Measurements from ENCODE around the gene TMEM256.

The TMEM256 gene

GRCh38 chr17:7444682-7445618 lies 41.1 kb upstream of the TMEM256 start, which contains the start of gene CHRNB1:
CHRNB1 (plus strand) TSS chr17:7445061; CDS start chr17:7445128, 67 bp downstream.
- H3K27me3 ChIP-seq (ENCODE audit: control insufficient read depth in 1 of 2, insufficient read depth in 1 of 2, low read length in 2 of 2): peaks cover 39 to 56% of the 10 kb centered on the region in 2 experiments
- H3K23ac ChIP-seq (ENCODE audit: low read length in 2 of 2): peak within 1 kb of the TSS in 1 of 2 experiments; percentile 91
- H2BK5ac ChIP-seq (ENCODE audit: low read depth, low read length, poor library complexity, severe bottlenecking): no peak within 1 kb of the TSS
- H3K4ac ChIP-seq (ENCODE audit: low read depth in 1 of 2, low read length in 2 of 2): no peak within 1 kb of the TSS
- H3K27ac ChIP-seq (ENCODE audit: low read length, poor library complexity, severe bottlenecking): no peak within 1 kb of the TSS
- H2AK5ac ChIP-seq (ENCODE audit: low read length, severe bottlenecking): no peak within 1 kb of the TSS
- peaks cover 25% of the 10 kb centered on the region for H3K4me1 ChIP-seq (ENCODE audit: control insufficient read depth, insufficient read depth, low read depth, low read length)
- peak within 1 kb of the TSS; percentile 84 for H3K4me2 ChIP-seq (ENCODE audit: low read length, poor library complexity, severe bottlenecking)
- peak; percentile 57 for DNase-seq
- H3K9me3 ChIP-seq (ENCODE audit: control insufficient read depth, low read length): no peaks in the 10 kb centered on the region
- no peak within 1 kb of the TSS for H3K14ac ChIP-seq (ENCODE audit: low read length in 2 of 2)
- no peak within 1 kb of the TSS for H4K91ac ChIP-seq (ENCODE audit: low read length)
- H2BK120ac ChIP-seq (ENCODE audit: low read depth, low read length): no peak within 1 kb of the TSS
- H3K4me3 ChIP-seq (ENCODE audit: insufficient read depth in 1 of 2, low read depth in 1 of 2, low read length in 2 of 2): peak within 1 kb of the TSS; percentile 58 to 67
- H3K36me3 ChIP-seq (ENCODE audit: control insufficient read depth in 1 of 2, insufficient read depth in 2 of 2, low read depth in 1 of 2, low read length in 2 of 2): no peaks in the 10 kb centered on the region
- peak within 1 kb of the TSS; percentile 78 for H2AFZ ChIP-seq (ENCODE audit: low read depth, low read length)
- peak within 1 kb of the TSS in 1 of 2 experiments; percentile 11 for H2BK12ac ChIP-seq (ENCODE audit: low read length in 2 of 2)
- 3% methylated on average over 51 of the region's 51 CpGs for WGBS
- peak within 1 kb of the TSS; percentile 40 for H4K8ac ChIP-seq (ENCODE audit: low read length)
- H3K79me1 ChIP-seq (replicated peaks; ENCODE audit: low read length, poor library complexity, severe bottlenecking): no peaks in the 10 kb centered on the region
- peak within 1 kb of the TSS; percentile 41 for H3K9ac ChIP-seq (ENCODE audit: low read length)
- H3K18ac ChIP-seq (ENCODE audit: low read depth in 1 of 2, low read length in 2 of 2): peak within 1 kb of the TSS; percentile 34 to 71
- no peak within 1 kb of the TSS for H2BK15ac ChIP-seq (ENCODE audit: low read depth, poor library complexity, severe bottlenecking)

GRCh38 chr17:7443499-7444485 lies 39.9 kb upstream of the TMEM256 start:
- H2BK5ac ChIP-seq (ENCODE audit: low read depth, low read length, poor library complexity, severe bottlenecking): no peak overlapping the region
- no peaks in the 10 kb centered on the region for H3K36me3 ChIP-seq (ENCODE audit: control insufficient read depth in 1 of 2, insufficient read depth in 2 of 2, low read depth in 1 of 2, low read length in 2 of 2)
- H3K18ac ChIP-seq (ENCODE audit: low read depth in 1 of 2, low read length in 2 of 2): no peak overlapping the region
- peaks cover 33% of the 10 kb centered on the region for H3K4me1 ChIP-seq (ENCODE audit: control insufficient read depth, insufficient read depth, low read depth, low read length)
- H3K27ac ChIP-seq (ENCODE audit: low read length, poor library complexity, severe bottlenecking): no peak overlapping the region
- H3K9ac ChIP-seq (ENCODE audit: low read length): no peak overlapping the region
- H3K9me3 ChIP-seq (ENCODE audit: control insufficient read depth, low read length): no peaks in the 10 kb centered on the region
- H2BK15ac ChIP-seq (ENCODE audit: low read depth, poor library complexity, severe bottlenecking): peak overlapping the region; percentile 65
- H3K4me2 ChIP-seq (ENCODE audit: low read length, poor library complexity, severe bottlenecking): no peak overlapping the region
- no peak overlapping the region for H2AK5ac ChIP-seq (ENCODE audit: low read length, severe bottlenecking)
- H3K4ac ChIP-seq (ENCODE audit: low read depth in 1 of 2, low read length in 2 of 2): no peak overlapping the region
- H3K23ac ChIP-seq (ENCODE audit: low read length in 2 of 2): no peak overlapping the region
- H3K79me1 ChIP-seq (replicated peaks; ENCODE audit: low read length, poor library complexity, severe bottlenecking): peaks cover 1% of the 10 kb centered on the region
- H3K14ac ChIP-seq (ENCODE audit: low read length in 2 of 2): no peak overlapping the region
- peak overlapping the region; percentile 19 for H4K8ac ChIP-seq (ENCODE audit: low read length)
- H2BK120ac ChIP-seq (ENCODE audit: low read depth, low read length): no peak overlapping the region
- H3K4me3 ChIP-seq (ENCODE audit: insufficient read depth in 1 of 2, low read depth in 1 of 2, low read length in 2 of 2): no peak overlapping the region
- DNase-seq: no peak
- H2BK12ac ChIP-seq (ENCODE audit: low read length in 2 of 2): no peak overlapping the region
- H2AFZ ChIP-seq (ENCODE audit: low read depth, low read length): no peak overlapping the region
- WGBS: 67% methylated on average over 6 of the region's 7 CpGs
- H3K27me3 ChIP-seq (ENCODE audit: control insufficient read depth in 1 of 2, insufficient read depth in 1 of 2, low read length in 2 of 2): peaks cover 48 to 65% of the 10 kb centered on the region in 2 experiments
- H4K91ac ChIP-seq (ENCODE audit: low read length): no peak overlapping the region

- Histone ChIP-seq H3K9ac (ENCODE audit: low read length) (no peak overlapping the region), H3K4ac (ENCODE audit: low read depth in 1 of 2, low read length in 2 of 2) (no peak overlapping the region), H3K4me3 (ENCODE audit: insufficient read depth in 1 of 2, low read depth in 1 of 2, low read length in 2 of 2) (no peak overlapping the region), H2AK5ac (ENCODE audit: low read length, severe bottlenecking) (no peak overlapping the region), H3K27me3 (ENCODE audit: control insufficient read depth in 1 of 2, insufficient read depth in 1 of 2, low read length in 2 of 2) (peaks cover 53 to 67% of the 10 kb centered on the region in 2 experiments), H3K18ac (ENCODE audit: low read depth in 1 of 2, low read length in 2 of 2) (no peak overlapping the region), H3K23ac (ENCODE audit: low read length in 2 of 2) (no peak overlapping the region), H3K9me3 (ENCODE audit: control insufficient read depth, low read length) (no peaks in the 10 kb centered on the region), H2BK12ac (ENCODE audit: low read length in 2 of 2) (no peak overlapping the region), H3K27ac (ENCODE audit: low read length, poor library complexity, severe bottlenecking) (no peak overlapping the region), H3K4me2 (ENCODE audit: low read length, poor library complexity, severe bottlenecking) (no peak overlapping the region), H2BK5ac (ENCODE audit: low read depth, low read length, poor library complexity, severe bottlenecking) (no peak overlapping the region), H4K91ac (ENCODE audit: low read length) (no peak overlapping the region), H3K4me1 (ENCODE audit: control insufficient read depth, insufficient read depth, low read depth, low read length) (peaks cover 47% of the 10 kb centered on the region), H3K79me1 (replicated peaks; ENCODE audit: low read length, poor library complexity, severe bottlenecking) (peaks cover 5% of the 10 kb centered on the region), H3K14ac (ENCODE audit: low read length in 2 of 2) (no peak overlapping the region), H4K8ac (ENCODE audit: low read length) (no peak overlapping the region), H2AFZ (ENCODE audit: low read depth, low read length) (no peak overlapping the region), H2BK120ac (ENCODE audit: low read depth, low read length) (no peak overlapping the region), H3K36me3 (ENCODE audit: control insufficient read depth in 1 of 2, insufficient read depth in 2 of 2, low read depth in 1 of 2, low read length in 2 of 2) (no peaks in the 10 kb centered on the region), H2BK15ac (ENCODE audit: low read depth, poor library complexity, severe bottlenecking) (no peak overlapping the region)
- 93% methylated on average over 2 of the region's 2 CpGs for WGBS
- no peak for DNase-seq
Observed at GRCh38 chr17:7442142-7442541, 38.2 kb upstream of the TMEM256 start.

Data from mesenchymal stem cell (in vitro differentiated cells and primary cell).